Measurements from ENCODE around the gene FGF19.
"Not testable (repeated sequence)": the region's sequence is repeated elsewhere in the genome, so short reads cannot be mapped to it uniquely, and the experiment has no call there.

Gene FGF19

DNA sequence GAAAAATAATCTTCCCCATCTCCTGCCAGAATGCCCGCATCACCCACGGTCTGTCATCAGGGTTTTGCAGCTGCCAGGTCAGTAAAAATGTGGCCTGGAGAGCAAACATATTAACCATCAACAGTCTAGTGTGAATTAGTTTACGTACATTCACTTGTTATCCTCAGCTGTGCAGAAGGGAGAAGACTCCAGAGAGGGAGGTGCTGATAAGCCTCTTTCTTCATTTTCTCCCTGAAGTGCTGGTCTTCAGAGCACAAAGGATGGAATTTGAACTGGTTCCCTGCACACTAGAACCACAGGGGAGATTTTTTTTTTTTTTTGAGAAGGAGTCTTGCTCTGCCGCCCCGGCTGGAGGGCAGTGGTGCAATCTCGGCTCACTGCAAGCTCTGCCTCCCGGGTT lies 8.2 kb downstream of the FGF19 start:
- DNase-seq: no peak

DNA sequence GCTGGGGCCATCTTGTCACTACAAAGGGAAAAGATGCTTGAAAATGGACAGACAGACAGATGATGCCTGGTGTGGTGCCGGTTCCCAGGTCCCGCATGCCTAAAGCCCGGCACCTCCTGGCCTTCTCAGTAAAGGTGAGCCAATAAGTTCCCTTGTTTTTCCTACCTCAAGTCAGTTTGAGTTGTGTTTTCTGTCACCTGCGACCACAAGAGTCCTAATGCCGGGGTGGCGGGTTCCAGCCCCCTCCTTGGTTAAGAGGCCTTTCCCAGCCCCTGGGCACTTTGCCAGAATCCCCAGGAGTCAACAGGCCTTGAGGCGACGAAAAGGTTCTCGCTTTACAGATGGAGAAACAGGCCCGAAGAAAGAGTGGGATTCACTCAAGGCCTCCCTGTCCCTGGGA lies 9.0 kb downstream of the FGF19 start:
- DNase-seq: no peak

- DNase-seq: no peak
Measured at GRCh38 chr11:69692422-69692821, 11.4 kb downstream of the FGF19 start.

DNA sequence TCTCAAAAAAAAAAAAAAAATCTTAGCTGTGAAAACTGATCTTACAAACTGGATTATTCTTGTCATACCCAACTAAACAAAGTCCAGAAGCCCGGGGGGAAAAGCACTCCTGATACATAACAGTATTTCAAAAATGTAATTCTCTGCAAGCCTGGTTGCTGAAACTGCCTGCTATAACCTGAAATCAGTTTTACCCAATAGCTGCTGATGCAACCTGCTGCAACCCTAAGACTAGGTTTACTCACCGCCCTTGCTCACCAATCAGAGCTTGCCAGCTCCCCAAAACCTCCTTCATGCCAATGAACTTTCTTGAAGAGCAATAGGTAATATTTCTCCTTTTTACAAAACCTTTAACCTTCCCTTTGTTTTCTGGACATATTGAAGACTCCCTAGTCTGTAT lies 12.4 kb downstream of the FGF19 start:
- DNase-seq: no peak

- DNase-seq: no peak
Measured at GRCh38 chr11:69689484-69690319, 14.1 kb downstream of the FGF19 start.

DNA sequence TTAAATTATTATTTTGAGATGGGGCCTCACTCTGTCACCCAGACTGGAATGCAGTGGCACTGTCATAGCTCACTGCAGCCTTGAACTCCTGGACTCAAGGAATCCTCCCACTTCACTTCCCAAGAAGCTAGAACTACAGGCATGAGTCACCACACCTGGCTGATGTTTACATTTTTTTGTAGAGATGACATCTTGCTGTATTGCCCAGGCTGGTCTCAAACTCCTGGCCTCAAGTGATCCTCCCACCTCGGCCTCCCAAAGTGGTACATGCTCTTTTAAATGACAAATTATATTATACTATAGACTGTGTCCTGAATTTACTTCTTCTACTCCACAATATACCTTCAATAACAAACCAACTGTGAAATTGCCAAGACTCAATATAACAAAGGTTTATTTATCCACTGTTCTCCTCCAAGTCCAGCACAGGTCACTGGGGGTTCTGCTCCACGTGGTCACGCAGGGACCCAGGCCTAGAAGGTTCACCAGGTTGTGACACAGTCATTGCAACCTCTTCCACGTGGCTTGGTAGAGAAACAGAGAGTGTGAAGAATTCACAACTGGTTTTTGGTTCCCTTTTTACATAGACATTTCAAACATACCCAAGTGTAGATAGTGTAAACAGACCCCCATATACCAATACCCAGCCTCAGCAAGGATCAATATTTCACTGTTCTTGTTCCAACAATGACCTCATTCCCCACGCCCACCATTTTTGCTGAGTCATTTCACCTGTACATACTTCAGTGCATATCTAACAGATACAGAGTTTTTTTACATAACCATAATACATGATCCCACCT lies 15.7 kb downstream of the FGF19 start:
- not testable (repeated sequence) for DNase-seq

DNA sequence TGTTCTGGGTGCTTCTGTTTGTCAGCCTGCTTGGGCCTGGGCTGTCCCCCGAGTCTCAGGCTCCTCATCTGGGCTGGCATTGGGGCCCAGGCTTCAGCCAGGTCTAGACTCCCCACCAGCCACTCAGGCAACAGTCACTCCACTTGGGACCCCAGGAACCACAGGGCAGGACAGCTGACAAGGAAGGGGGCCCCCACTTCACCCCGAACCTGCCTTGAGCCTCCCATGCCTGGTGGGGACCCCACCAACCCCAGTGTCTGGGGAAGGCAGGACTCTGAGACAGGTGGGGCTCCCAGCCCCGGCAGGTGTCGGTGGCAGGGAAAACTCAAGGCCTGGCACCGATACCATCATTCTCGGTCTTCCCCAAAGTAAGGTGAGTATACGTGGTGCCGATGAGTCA lies 17.0 kb downstream of the FGF19 start:
- DNase-seq: no peak

DNA sequence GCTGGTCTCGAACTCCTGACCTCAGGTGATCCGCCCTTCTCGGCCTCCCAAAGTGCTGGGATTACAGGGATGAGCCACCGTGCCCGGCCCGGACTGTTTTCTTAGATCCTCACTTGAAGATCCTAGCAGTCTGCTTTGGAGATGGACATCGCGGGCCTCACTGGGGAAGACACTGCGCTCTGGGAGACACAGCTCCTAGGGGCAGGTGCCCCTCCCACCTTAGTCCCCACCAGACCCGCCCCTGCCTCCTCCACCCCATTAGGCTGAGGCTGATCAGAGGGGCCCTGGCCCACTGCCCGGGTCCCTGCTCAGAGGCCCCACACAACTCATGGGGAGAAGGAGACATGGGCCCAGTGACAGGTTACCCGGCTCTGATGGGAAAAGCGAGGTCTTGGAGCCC lies 17.4 kb downstream of the FGF19 start:
- DNase-seq: no peak

DNA sequence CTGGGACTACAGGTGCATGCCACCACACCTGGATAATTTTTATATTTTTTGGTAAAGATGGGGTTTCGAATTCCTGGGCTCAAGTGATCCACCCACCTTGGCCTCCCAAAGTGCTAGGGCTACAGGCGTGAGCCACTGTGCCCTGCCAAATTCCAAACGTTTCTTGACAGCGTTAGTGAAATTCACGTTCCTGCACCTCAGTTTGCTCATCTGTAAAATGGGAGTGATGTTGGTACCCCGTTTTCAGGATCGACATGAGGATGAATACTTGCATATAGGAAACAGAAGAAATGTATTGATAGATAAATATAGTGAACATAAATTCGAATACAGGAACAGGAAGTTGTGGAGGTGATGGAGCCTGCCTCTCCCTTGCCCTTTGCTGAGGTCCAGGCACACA lies 18.5 kb downstream of the FGF19 start:
- DNase-seq: no peak

DNA sequence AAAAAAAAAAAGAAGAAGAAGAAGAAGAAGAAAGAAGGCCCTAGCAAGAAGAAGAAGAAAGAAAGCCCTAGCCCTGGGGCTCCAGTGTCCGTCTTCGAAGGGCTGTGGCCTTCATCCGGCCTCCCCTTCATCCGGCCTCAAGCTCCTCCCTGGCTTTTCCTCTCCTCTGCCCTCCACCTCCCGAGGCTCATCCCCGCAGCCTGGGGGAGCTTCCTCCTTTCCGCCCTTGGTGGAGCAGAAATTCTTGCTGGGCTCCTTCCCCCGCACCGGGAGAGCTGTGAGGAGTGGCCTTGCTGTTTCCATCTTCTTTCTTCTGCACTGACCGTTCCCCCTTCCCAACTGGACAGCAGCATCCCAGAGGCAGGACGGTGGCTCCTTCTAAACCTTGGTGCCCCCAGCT lies 19.2 kb downstream of the FGF19 start:
- DNase-seq: no peak

DNA sequence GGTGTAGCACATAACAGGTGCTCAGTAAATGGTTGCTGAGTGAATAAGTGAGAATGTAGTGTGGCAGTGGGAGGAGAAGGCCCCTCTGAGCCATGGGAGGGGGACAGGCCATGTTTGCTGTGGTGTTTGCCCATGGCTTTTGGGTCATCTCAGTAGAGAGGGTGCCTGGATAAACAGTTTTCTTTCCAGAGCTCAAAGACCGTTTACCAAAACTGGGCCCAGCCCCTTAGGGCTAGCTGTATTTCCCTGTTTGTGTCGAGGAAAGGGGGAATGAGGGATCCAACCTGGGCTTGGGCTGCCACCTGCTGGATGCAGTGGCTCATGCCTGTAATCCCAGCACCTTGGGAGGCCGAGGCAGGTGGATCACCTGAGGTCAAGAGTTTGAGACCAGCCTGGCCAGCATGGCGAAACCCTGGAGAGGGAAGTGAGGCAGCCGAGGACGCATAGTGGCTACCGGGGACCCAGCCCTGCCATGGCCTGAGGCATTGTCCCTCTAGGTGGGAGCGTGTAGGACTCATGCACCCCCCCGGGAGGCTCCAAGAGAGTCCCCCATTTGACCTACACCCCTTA lies 20.0 kb downstream of the FGF19 start:
- DNase-seq: no peak

DNA sequence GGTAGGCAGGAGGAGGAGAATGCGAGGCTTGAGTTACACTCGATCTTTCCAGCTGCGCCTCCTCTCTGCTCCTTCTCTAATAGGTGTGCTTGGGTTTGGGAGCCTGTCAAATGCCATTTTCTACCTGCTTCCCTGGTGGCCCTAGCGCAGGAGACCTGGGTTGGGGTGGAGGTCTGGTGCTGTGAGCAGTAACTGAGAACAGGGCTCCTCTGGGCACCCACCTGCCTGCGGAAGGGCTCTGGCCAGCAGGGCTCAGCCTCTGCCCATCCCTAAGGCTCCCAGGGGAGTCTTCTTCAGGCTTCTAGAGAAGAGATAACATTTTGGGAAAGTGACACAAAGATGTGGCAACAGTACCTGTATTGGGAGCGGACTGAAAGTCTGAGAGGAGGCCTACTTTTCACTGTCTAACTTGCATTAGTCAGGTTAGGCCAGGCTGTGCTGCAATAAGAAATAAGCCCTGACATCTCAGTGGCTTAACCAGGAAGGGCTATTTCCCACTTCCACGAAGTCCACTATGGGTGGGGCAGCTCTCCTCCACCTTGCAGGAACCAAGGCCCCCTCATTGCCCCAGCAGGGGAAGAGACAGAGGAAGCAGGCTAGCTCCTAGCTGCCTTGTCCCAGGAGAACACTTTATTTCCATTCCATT lies 21.0 kb downstream of the FGF19 start:
- no peak for DNase-seq

DNA sequence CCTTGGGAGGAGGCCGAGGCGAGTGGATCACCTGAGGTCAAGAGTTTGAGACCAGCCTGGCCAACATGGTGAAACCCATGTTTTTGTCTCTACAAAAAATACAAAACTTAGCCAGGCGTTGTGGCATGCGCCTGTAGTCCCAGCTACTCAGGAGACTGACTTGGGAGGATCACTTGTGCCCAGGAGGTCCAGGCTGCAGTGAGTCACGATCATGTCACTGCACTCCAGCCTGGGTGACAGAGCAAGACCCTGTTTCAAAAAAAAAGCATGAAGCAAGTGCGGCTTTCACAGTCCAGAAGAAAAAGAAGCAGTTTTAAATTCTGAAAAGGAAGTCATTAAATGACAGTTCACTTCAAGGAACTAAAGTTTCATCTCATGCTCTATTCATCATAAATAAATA lies 21.6 kb downstream of the FGF19 start:
- DNase-seq: no peak

DNA sequence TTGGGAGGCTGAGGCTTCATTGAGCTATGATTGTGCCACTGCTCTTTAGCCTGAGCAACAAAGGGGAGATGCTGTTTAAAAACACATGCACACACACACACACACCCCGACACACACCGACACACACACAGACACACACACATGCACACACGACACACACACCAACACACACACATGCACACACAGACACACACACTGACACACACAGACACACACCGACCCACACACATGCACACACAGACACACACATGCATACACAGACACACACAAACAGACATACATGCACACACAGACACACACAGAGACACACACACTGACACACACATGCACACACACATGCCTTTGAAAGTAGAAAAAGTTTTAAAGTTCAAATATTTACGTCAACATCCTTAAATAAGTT lies 23.1 kb downstream of the FGF19 start:
- DNase-seq: no peak

GRCh38 chr11:69677749-69678148 lies 26.1 kb downstream of the FGF19 start:
- no peak for DNase-seq

DNA sequence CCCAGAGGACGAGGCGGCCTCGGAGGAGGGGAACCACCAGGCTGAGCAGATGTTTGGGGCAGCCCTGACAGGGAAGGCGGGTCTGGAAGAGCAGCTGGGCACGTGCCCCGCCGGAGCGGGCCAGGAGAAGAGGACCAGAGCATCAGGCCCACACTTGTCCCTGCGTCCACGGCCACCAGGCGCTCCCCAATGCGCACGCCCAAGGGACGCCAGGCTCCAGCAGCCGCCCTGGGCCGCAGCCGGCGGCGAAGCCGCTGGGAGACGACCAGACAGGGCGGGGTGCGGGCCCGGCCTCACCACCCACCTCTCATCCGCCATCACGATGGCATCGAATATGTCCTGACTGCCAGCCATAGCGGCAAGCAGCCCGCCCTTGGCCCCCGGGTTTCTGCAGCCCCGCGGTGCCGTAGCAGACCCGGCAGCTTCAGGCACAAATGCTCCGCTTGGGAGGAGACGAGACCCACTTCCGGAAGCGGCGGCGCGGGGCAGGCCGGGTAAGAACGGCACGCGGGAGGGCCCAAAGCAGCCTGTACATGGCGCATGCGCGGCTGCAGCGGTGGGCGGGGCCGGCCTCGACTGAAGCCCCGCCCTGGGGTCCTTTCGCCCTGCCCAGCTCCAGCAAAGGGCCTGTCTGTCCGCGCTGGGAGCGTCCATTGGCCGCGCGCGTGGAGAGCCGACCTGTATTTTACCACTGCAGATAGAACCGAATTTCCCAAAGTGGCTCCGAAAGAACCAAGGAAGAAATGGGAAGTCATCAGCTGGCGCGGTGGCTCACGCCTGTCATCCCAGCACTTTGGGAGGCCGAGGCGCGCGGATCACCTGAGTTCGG lies 28.7 kb downstream of the FGF19 start, which contains the start of gene LTO1:
Gene LTO1 (minus strand): TSS at position 468 of the 829 bp plus-strand sequence. CDS start 114 bp downstream, at position 354.
- peak; percentile 93 for DNase-seq

- DNase-seq: no peak
Measured at GRCh38 chr11:69674267-69674885, 29.4 kb downstream of the FGF19 start.

- no peak for DNase-seq
Measured at GRCh38 chr11:69671734-69672465, 31.9 kb downstream of the FGF19 start.

DNA sequence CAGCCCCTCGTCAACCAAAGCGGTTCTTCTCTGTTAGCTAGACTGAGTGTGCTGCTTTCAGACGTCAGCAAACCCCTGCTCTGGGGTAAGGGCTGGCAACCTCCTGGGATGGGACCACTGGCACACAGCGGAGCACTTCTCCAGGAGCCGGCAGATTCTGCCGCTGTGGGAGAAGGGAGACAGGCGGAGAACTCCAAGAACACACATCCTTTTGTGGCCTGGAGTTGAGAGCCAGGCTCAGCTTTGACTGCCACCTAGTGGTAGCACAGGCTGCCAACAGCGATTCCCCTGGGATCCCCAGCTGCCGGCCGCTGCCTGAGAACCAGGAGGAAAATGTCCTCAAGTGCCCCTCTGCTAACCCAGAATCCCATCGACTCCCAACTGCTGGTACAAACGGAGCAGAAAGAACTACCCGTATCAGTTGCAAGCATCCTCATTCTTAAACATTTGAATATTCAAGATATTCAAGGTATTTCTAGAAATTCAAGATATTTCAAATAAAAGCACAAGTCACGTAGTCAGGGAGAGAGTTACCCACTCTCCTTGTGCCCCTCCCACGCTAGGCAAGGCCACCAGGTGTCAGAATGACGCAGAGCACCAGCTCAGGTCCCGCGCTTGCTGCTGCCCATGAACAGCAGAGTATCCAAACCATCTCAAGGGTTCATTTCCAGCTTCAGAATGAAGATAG lies 33.5 kb downstream of the FGF19 start:
- peak; percentile 45 for DNase-seq

DNA sequence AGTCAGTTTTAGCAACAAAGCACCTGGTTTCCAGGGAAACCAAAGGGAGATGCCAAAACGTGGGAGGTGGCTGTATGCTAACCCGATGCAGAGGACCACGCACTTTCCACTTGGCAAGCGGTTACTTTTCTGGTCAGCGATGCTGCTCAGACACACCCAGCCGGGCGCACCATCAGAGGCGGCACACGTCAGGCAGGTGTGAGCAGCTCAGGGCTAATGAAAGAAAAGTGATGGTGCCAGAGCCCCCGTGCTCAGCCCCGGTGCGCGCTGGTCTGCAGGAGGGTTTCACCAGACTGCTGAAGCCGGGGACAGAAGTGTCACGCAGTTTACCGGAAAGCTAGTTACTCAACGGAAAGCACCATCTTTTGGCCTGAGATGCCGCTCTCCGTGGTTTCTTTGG lies 34.3 kb downstream of the FGF19 start:
- DNase-seq: no peak
